ENCODE results near the gene KIFBP.
"Not testable (repeated sequence)": the region's sequence is repeated elsewhere in the genome, so short reads cannot be mapped to it uniquely, and the experiment has no call there.

KIFBP gene, protein sequence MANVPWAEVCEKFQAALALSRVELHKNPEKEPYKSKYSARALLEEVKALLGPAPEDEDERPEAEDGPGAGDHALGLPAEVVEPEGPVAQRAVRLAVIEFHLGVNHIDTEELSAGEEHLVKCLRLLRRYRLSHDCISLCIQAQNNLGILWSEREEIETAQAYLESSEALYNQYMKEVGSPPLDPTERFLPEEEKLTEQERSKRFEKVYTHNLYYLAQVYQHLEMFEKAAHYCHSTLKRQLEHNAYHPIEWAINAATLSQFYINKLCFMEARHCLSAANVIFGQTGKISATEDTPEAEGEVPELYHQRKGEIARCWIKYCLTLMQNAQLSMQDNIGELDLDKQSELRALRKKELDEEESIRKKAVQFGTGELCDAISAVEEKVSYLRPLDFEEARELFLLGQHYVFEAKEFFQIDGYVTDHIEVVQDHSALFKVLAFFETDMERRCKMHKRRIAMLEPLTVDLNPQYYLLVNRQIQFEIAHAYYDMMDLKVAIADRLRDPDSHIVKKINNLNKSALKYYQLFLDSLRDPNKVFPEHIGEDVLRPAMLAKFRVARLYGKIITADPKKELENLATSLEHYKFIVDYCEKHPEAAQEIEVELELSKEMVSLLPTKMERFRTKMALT

DNA sequence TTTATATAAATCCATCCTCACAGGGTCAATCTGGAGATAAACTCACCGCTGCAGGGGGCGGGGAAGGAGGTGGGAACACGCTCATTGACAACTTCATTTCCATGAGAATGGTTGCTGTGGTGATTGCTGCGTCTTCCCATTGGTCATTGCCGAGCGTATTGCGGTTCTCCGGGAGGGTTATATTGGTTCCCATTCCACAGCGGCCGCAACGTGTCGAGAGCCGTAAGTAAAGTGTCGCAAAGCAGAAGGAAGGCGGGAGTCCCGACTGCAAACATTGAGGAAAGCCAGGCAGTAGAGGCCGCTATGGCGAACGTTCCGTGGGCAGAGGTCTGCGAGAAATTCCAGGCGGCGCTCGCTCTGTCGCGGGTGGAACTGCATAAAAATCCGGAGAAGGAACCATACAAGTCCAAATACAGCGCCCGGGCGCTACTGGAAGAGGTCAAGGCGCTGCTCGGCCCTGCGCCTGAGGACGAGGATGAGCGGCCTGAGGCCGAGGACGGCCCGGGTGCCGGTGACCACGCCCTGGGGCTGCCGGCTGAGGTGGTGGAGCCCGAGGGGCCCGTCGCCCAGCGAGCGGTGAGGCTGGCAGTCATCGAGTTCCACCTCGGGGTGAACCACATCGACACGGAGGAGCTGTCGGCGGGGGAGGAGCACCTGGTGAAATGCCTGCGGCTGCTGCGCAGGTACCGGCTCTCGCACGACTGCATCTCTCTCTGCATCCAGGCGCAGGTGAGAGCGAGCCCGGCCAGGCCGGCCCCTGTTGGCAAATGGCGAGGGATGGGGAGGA, at the start of gene KIFBP:
KIFBP (plus strand) TSS at position 274 of the 787 bp plus-strand sequence; CDS start at position 304, 30 bp downstream.
- peak; percentile 99 for DNase-seq (ENCODE audit: low spot score)

DNA sequence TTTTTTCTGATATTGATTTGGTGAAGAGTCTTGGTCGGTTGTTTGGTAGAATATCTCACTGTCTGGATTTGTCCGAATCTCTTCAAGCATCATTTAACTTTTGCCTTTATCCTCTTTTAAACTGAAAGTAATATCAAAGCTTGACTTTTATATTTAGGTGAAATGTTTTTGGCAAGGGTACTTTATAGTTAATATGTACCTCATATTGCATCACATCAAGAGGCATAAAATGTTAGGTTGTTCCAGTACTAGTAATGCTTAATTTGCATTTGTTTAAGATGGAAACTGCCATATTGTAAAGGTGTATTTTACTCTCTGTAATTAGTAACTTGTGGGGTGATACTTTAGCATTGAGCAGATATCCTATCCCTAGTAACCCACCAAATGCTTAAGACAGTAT, 49.7 kb upstream of the KIFBP start:
- DNase-seq (ENCODE audit: low spot score): no peak

DNA sequence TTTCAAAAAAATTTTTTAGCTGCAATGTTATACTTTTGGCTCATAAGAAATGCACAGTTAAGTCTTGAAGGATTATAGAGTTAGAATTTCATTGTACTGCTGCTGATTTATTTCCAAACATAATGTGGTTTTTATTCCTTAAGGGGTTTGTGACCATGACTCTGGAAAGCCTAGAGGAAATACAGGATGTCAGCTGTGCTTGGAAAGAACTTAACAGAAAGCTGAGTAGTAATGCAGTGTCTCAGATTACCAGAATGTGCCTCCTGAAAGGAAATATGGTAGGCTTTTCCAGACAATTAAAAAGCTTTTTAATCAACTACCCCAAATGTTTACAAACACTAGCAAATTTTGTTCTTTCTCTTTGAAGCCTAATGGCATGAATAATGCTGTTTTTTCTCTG, 47.7 kb upstream of the KIFBP start:
- not testable (repeated sequence) for DNase-seq (ENCODE audit: low spot score)

DNA sequence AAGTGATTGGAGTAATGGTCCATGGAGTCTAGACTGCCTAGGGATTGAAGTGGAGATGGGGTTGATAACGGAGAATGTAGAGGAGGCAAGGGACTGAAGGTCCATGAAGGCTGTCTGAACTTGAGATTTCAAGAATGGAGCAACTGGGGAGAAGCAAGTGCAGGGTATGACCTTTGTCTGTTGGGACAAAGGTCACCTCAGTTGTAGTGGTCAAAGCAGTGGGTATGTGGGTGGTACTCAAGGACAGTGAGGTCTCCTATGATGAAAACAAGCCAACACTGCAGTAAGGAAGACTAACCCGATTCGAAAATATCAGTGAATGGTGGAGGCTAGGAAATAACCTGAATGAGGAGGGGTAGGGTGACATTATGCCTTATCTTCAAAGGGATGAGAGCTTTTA, 38.0 kb upstream of the KIFBP start:
- DNase-seq (ENCODE audit: low spot score): no peak

DNA sequence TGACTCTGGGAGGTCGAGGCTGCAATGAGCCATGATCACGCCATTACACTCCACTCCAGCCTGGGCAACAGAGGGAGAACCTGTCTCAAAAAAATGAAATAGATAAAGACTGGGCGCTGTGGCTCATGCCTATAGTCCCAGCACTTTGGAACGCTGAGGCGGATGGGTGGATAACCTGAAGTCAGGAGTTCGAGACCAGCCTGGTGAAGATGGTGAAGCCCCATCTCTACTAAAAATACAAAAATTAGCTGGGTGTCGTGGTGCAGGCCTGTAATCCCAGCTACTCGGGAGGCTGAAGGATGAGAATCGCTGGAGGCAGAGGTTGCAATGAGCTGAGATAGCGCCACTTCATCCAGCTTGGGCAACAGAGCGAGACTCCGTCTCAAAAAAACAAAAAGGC, 33.7 kb upstream of the KIFBP start:
- DNase-seq (ENCODE audit: low spot score): no peak

DNA sequence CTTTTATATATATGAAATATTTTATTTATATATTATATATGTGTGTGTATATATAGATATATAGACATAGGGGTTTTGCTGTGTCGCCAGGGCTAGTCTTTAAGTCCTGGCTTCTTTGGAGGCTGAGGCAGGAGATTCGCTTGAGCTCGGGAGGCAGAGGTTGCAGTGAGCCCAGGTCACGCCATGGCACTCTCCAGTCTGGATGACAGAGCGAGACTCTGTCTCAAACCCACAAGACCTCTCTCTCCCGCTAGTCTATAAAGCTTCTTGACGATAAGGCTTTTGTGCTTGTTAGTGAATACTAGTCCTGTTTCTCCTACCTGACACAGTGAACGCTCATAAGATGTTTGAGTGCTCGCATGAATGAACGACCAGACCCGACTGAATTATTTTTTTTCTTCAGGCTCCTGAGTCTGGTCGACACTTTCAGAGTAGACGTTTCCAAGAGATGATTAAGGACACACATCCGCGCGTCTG, 33.2 kb upstream of the KIFBP start:
- DNase-seq (ENCODE audit: low spot score): no peak

DNA sequence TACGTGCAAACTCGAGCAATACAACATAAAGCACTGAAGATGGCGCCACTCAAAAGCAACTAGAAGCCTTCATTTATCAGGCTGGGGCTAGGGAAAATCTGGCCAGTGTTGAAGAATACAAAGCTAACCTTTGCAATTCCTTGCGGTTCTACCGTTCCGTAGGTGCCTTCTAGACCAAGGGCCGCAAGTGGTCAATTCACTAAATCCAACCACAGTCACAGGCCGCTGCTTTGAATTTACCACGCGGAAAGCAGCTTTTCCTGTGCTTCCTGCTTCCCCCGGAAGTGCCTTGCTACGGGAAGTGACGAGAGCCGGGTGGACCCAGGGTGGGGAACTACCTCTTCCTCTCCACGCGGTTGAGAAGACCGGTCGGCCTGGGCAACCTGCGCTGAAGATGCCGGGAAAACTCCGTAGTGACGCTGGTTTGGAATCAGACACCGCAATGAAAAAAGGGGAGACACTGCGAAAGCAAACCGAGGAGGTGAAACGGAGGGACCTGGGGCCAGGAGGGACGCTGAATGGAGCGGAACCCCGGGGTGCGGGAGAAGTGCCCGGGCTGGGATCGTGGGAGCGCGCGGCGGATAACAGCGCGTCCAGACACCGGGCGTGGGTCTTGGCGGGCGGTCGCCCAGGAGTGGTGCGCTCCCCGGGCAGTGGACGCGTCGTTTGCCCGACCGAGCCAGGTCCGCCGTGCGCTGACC, 32.6 kb upstream of the KIFBP start, which contains the start of gene DDX21:
DDX21 (plus strand) TSS at position 339 of the 701 bp plus-strand sequence; CDS start at position 395, 56 bp downstream.
- peak; percentile 96 for DNase-seq (ENCODE audit: low spot score)

DNA sequence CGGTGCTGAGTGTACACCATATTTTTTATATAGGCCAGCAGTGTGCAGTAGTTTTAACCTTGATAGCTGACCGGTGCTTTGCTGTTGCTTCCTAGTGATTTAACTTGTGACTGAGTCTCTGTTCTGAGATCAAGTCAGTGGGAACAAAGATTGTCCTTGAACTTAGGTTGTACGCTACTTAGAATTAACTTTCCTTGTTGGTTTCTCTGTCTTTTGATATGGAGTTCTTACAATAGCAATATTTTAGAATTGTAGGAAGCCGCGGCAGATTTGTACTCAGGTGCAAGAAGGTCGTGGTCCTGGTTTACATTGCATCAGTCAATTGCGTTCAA, 31.4 kb upstream of the KIFBP start:
- no peak for DNase-seq (ENCODE audit: low spot score)

DNA sequence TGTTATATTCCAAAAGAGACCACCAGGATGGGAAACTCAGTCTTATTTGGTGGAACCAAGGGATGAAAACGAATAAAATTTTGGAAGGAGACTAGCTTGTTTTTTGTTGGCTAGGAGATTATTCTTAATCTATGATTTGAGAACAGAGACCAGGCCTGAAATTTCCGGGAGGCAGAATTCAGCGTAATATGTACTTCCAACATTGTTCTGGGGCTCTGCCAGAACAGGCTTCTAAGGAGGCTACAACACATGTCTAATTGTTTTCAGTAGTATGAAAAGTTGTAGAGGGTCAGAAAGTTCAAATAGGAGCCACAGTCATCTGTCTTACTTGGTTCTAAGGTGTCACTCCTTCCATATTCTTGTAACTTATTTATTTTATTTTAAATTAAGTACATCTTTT, 30.9 kb upstream of the KIFBP start:
- peak; percentile 48 for DNase-seq (ENCODE audit: low spot score)

DNA sequence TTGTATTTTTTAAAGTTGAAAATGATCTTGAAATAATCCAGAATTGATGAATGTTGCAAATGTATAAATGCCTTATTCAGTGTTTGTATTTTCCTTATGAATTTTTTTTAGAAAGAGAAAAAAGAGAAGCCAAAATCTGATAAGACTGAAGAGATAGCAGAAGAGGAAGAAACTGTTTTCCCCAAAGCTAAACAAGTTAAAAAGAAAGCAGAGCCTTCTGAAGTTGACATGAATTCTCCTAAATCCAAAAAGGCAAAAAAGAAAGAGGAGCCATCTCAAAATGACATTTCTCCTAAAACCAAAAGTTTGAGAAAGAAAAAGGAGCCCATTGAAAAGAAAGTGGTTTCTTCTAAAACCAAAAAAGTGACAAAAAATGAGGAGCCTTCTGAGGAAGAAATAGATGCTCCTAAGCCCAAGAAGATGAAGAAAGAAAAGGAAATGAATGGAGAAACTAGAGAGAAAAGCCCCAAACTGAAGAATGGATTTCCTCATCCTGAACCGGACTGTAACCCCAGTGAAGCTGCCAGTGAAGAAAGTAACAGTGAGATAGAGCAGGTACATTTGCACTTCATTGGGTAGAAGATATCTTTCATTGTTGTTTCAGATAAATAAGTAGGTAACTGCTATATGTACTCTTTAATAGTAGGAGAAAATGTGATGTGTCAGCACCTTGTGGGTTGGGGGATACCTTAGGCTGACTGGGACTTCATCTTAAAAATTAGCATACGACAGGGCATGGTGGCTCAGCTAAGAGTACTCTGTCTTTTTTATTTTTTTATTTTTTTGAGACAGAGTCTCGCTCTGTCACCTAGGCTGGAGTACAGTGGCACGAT, 28.7 kb upstream of the KIFBP start:
- DNase-seq (ENCODE audit: low spot score): no peak

DNA sequence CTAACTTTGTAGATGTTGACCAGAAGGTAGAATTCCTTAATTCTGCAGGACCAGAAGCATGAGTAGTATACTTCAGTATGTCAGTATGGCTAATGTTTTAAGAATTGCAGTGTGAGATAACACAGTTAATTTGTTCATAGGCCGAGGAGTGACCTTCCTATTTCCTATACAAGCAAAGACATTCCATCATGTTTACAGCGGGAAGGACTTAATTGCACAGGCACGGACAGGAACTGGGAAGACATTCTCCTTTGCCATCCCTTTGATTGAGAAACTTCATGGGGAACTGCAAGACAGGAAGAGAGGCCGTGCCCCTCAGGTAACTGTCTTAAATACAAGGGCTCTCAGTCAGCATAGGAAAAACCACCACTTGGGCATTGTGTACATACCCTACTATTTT, 25.5 kb upstream of the KIFBP start:
- DNase-seq (ENCODE audit: low spot score): no peak

DNA sequence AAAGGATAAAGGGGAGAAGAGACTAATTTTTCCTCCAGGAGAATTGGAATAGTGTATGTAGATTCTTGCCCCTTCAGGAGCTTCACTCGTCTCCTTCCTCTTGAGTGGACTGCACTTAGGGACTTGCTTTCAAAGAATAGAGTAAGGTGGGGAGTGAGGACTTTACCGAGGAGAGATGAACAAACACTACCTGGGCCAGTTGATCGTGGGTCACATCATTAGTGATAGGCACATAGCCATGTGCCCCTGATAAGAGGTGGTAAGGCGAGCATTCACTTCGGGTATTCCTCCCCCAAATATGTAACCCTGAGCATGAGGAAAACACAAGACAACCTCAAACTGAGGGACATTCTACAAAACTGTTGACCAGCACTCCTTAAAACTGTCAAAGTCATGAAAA, 14.6 kb upstream of the KIFBP start:
- DNase-seq (ENCODE audit: low spot score): no peak

DNA sequence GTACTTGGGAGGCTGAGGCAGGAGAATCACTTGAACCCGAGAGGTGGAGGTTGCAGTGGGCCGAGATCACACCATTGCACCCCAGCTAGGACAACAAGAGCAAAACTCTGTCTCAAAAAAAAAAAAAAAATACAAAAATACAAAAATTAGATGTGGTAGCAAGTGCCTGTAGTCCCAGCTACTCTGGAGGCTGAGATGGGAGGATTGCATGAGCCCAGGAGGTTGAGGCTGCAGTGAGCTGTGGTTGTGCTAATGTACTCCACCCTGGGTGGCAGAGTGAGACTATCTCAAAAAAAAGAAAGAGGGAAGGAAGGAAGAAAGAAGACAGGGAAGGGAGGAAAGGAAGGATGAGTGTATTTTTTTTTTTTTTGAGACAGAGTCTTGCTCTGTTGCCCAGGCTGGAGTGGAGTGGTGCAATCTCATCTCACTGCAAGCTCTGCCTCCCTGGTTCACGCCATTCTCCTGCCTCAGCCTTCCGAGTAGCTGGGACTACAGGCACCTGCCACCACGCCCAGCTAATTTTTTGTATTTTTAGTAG, 12.6 kb upstream of the KIFBP start:
- DNase-seq (ENCODE audit: low spot score): not testable (repeated sequence)

DNA sequence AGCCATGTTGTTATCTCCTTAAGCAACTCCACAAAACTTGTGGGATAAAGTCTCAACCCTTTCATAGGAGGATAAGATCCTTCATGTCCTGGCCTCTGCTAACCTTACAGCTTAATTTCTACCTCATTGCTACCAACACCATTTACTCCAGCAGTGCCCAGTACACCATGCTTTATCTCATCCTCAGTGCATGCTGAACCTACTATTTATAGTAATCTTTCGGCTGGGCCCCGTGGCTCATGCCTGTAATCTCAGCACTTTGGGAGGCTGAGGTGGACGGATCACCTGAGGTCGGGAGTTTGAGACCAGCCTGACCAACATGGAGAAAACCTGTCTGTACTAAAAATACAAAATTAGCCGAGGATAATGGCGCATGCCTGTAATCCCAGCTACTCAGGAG, 8.9 kb upstream of the KIFBP start:
- DNase-seq (ENCODE audit: low spot score): not testable (repeated sequence)

DNA sequence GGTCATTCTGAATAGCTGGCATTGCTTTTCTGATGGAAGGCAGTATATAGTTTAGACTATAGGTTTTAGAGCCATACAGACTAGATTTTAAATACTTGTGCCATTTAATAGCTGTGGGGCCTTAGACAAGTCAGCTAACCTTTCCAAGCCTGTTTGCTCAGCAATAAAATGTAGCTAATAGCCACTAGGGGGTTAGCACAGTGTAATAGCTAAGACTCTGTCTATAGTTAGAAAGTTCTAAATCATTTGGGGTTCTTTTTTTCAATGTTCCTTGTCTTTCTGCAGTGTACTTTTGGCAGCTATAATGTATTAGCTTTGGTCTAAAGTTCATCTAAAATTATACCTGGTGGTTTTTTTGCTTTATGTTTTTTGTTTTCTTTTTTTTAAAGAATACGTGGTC, 7.5 kb upstream of the KIFBP start:
- peak; percentile 56 for DNase-seq (ENCODE audit: low spot score)

DNA sequence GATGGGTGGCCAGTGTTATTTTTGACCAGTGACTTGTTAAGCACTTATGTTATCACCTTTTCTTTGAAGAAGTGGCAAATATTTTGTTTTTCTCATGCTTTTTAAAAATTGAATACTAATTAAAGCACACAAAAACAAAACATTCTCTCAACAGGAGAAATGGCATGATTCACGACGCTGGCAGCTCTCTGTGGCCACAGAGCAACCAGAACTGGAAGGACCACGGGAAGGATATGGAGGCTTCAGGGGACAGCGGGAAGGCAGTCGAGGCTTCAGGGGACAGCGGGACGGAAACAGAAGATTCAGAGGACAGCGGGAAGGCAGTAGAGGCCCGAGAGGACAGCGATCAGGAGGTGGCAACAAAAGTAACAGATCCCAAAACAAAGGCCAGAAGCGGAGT, 6.2 kb upstream of the KIFBP start:
- no peak for DNase-seq (ENCODE audit: low spot score)

DNA sequence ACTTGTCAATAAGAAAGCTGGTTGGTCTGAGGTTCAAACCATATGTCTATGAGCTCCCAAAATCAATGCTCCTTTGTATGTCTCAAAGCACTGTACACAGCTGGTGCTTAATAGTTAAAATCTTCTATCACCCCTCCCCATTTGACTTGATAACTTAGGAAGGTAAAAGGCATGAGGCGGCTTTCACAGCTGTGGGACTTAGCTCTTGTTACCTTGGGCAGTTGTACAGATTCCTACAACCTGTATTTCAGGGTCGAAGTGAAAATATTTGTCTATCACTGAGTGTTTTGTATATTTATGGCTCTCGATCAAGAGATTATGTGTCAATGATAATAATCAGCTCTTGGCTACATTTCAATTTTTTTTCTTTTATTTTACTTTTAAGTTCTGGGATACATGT, 992 bp upstream of the KIFBP start:
- DNase-seq (ENCODE audit: low spot score): no peak

DNA sequence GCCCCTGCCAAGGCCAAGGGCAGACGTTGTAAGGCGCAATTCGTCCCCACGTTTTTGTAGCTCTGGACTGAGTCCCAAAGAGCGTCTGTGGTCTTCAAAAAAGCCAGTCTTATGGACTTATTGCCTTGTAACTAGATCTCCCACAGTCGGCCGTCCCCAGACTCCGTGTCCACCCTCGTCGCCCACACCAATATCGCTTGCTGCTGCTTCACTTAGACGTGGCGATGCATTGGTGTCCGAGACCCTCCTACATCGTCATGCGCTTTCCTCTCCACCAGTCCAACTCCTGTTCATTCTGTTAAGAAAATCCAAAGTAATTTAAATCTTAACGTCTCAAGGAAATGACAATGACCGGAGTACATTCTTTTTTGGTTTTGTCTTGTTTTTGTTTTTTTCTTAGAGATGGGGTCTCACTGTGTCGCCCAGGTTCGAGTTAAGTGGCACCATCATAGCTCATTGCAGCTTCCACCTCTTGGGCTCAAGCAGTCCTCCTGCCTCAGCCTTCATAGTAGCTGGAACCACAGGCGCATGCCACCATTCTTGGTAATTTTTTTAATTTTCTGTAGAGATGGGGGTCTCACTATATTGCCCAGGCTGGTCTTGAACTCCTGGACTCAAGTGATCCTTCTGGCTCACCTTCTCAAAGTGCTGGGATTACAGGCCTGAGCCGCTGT, 851 bp downstream of the KIFBP start:
- DNase-seq (ENCODE audit: low spot score): no peak

DNA sequence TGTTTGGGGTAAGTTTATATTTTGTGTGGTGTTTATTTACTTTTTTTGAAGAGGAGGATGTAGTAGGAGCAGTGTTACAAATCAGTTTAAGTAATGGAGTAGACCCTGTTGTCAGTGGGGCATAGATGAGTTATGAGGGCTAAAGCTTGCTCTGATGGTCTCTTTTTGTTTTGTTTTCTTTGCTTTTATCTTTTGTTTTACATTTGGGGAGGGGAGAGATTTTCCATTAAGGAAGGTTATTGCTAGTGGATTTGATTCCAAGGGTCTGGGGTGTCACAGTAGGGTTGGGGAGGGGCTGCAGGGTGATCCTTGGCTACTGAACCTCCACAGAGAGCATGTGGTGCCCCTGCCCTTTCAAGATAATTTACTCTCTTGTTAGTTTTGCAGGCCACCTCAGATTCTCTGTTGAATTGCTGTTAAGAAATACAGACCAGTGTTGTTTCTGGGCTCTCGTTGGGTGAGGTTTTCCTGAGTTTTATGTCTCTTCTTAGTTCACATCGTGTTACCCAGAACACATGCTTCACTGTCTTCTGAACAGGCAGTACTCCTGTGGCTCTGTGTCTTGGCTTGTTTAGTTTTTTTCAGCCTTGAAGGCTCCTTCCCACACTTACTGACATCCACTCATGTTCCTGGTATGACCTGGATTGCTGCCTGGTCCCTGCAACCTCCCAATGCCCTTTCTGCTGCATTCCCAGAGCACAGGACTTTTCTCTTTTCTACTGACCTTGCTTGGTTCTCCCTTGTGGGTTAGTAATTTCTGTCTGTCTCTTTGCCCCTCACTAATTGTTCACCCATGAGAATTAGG, 4.2 kb downstream of the KIFBP start:
- no peak for DNase-seq (ENCODE audit: low spot score)

DNA sequence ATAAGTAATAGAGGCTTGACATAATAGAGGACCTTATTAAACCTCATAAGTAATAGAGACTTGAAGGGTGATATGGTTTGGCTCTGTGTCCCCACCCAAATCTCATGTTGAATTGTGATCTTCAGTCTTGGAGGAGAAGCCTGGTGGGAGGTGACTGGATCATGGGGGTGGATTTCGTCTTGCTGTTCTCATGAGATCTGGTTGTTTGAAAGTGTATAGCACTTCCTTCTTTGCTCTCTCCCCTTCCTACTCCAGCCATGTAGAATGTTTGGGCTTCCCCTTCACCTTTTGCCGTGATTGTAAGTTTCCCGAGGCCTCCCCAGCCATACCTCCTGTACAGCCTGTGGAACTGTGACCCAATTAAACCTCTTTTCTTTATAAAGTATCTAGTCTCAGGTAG, 8.6 kb downstream of the KIFBP start:
- DNase-seq (ENCODE audit: low spot score): no peak

Data from RKO (cell line).